ENCODE data around the gene PRKAR1B.
"Not testable (repeated sequence)": the region's sequence is repeated elsewhere in the genome, so short reads cannot be mapped to it uniquely, and the experiment has no call there.

Gene PRKAR1B

DNA sequence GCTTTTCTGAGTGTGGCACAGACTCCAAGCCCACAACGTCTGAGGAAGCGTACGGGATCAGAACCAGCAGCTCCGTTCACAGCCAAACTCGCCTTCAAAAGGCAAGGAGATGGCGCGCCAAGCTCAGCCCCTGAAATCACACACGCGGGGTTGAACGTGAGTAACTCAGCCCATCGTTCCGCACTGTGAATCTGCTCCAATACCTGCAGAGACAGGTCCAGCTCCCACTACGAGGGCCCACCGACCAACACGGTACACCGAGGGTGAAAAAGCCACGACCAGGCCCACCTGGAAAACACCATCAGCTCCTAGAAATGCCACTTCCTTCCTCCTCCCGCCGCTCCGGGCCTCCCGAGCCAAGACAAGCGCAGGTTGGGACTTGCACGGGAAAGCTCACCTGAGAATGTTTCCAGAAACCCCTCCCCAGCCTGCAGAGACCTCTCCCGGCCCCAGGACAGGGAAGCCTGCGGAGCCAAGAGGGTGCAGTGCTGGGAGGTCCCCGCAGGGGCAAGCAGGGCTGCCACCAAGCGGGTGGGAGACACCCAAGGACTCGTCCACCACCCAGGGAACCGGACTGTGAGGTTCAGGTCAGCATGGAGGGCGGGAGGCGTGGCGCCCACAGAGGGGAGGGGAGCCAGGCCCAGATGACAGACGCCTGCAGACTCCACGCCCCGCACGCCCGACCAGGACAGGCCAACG, 113.5 kb downstream of the PRKAR1B start:
- Histone ChIP-seq H3K4me3 (ENCODE audit: low read depth, low read length) (no peak overlapping the region), H3K27me3 (ENCODE audit: control insufficient read depth, insufficient read depth, low read length) (no peaks in the 10 kb centered on the region), H3K4me1 (ENCODE audit: control insufficient read depth, insufficient read depth, low read length) (peaks cover 10% of the 10 kb centered on the region), H3K9me3 (ENCODE audit: control insufficient read depth, insufficient read depth, low read depth, low read length) (no peaks in the 10 kb centered on the region), H3K9ac (ENCODE audit: low read length) (no peak overlapping the region), H3K27ac (ENCODE audit: low read depth, low read length) (no peak overlapping the region), H3K36me3 (ENCODE audit: control insufficient read depth, insufficient read depth, low read length) (no peaks in the 10 kb centered on the region)

- peaks cover 10% of the 10 kb centered on the region for H3K4me1 ChIP-seq (ENCODE audit: control insufficient read depth, insufficient read depth, low read length)
- not testable (repeated sequence) for H3K36me3 ChIP-seq (ENCODE audit: control insufficient read depth, insufficient read depth, low read length); H3K9ac ChIP-seq (ENCODE audit: low read length); H3K9me3 ChIP-seq (ENCODE audit: control insufficient read depth, insufficient read depth, low read depth, low read length); H3K4me3 ChIP-seq (ENCODE audit: low read depth, low read length); H3K27me3 ChIP-seq (ENCODE audit: control insufficient read depth, insufficient read depth, low read length); H3K27ac ChIP-seq (ENCODE audit: low read depth, low read length)
Measured at GRCh38 chr7:611837-612236, 115.2 kb downstream of the PRKAR1B start.

DNA sequence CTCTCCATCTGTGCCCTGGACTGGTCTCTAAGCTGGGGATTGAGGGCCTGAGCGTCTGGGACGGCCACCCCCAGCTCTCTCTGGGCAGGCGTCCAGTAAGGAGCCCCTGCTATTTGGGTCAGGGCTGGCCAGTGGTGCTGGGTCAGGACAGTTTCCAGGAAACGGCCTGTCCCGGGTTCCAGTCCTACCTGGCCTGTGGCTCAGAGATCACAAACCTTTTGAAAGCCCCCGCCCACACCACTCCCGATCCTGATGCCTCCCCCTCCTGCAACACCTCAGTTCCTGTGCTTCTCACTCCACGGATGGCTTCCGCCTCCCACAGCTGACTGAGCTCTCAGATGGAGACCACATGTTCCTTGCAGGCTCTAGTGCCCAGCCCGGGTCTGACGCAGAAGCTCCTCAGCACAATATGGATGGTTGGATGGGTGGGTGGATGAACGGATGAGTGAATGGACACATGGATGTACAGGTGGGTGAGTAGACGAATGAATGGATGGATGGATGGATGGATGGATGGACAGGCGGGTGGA, 115.7 kb downstream of the PRKAR1B start:
- Histone ChIP-seq H3K27ac (ENCODE audit: low read depth, low read length) (no peak overlapping the region), H3K36me3 (ENCODE audit: control insufficient read depth, insufficient read depth, low read length) (no peaks in the 10 kb centered on the region), H3K9me3 (ENCODE audit: control insufficient read depth, insufficient read depth, low read depth, low read length) (no peaks in the 10 kb centered on the region), H3K9ac (ENCODE audit: low read length) (no peak overlapping the region), H3K4me1 (ENCODE audit: control insufficient read depth, insufficient read depth, low read length) (peaks cover 10% of the 10 kb centered on the region), H3K27me3 (ENCODE audit: control insufficient read depth, insufficient read depth, low read length) (no peaks in the 10 kb centered on the region), H3K4me3 (ENCODE audit: low read depth, low read length) (no peak overlapping the region)

- H3K9me3 ChIP-seq (ENCODE audit: control insufficient read depth, insufficient read depth, low read depth, low read length) = no peaks in the 10 kb centered on the region
- peaks cover 15% of the 10 kb centered on the region for H3K4me1 ChIP-seq (ENCODE audit: control insufficient read depth, insufficient read depth, low read length)
- no peak overlapping the region for H3K27ac ChIP-seq (ENCODE audit: low read depth, low read length)
- no peak overlapping the region for H3K9ac ChIP-seq (ENCODE audit: low read length)
- H3K36me3 ChIP-seq (ENCODE audit: control insufficient read depth, insufficient read depth, low read length) = peaks cover 4% of the 10 kb centered on the region; the same call in 1 of the 2 replicates
- no peak overlapping the region for H3K4me3 ChIP-seq (ENCODE audit: low read depth, low read length)
- H3K27me3 ChIP-seq (ENCODE audit: control insufficient read depth, insufficient read depth, low read length) = no peaks in the 10 kb centered on the region
Measured at GRCh38 chr7:610531-611280, 116.4 kb downstream of the PRKAR1B start.

DNA sequence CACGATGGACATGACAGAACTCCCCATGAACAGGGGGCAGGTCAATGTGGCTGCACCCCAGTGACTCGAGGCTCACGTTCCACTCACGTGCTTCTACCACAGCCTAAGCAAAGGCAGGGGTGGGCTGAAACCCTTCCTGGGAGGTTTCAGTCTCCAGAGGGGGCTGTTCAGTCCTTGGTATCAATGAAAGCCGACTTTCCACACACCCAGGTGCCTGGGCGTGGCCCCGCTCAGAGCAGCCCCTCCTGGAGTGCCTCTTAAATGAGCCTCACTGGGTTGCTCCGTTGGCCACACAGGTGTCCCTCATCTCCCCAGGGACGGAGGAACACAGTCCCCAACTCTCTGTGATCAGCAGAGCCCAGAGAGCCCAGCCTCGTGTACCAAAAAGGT, 116.9 kb downstream of the PRKAR1B start:
- Histone ChIP-seq H3K9ac (ENCODE audit: low read length) (no peak overlapping the region), H3K4me3 (ENCODE audit: low read depth, low read length) (no peak overlapping the region), H3K27me3 (ENCODE audit: control insufficient read depth, insufficient read depth, low read length) (no peaks in the 10 kb centered on the region), H3K27ac (ENCODE audit: low read depth, low read length) (no peak overlapping the region), H3K36me3 (ENCODE audit: control insufficient read depth, insufficient read depth, low read length) (peaks cover 4% of the 10 kb centered on the region; the same call in 1 of the 2 replicates), H3K9me3 (ENCODE audit: control insufficient read depth, insufficient read depth, low read depth, low read length) (no peaks in the 10 kb centered on the region), H3K4me1 (ENCODE audit: control insufficient read depth, insufficient read depth, low read length) (peaks cover 21% of the 10 kb centered on the region)

- peaks cover 28% of the 10 kb centered on the region for H3K4me1 ChIP-seq (ENCODE audit: control insufficient read depth, insufficient read depth, low read length)
- H3K27me3 ChIP-seq (ENCODE audit: control insufficient read depth, insufficient read depth, low read length) = no peaks in the 10 kb centered on the region
- H3K4me3 ChIP-seq (ENCODE audit: low read depth, low read length) = no peak overlapping the region
- no peaks in the 10 kb centered on the region for H3K9me3 ChIP-seq (ENCODE audit: control insufficient read depth, insufficient read depth, low read depth, low read length)
- no peak overlapping the region for H3K27ac ChIP-seq (ENCODE audit: low read depth, low read length)
- H3K36me3 ChIP-seq (ENCODE audit: control insufficient read depth, insufficient read depth, low read length) = peaks cover 4% of the 10 kb centered on the region; the same call in 1 of the 2 replicates
- no peak overlapping the region for H3K9ac ChIP-seq (ENCODE audit: low read length)
Measured at GRCh38 chr7:609365-609764, 117.7 kb downstream of the PRKAR1B start.

DNA sequence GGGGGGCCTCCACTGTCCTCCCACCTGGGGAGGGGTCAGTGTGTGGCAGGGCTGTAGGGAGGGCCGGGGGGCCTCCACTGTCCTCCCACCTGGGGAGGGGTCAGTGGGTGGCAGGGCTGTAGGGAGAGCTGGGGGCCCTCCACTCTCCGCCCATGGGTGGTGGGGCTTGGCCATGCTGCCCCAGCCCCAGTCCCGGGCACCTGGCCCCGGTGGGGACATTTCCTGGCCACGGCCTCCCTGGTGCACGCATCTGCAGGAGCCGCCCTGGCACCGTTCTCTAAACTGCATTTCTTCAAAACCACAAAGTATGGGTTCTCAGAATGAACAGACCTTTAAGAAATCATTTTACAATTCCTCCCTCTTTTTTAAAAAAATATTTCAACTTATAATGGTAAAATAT, 118.1 kb downstream of the PRKAR1B start:
- no peaks in the 10 kb centered on the region for H3K9me3 ChIP-seq (ENCODE audit: control insufficient read depth, insufficient read depth, low read depth, low read length)
- no peaks in the 10 kb centered on the region for H3K27me3 ChIP-seq (ENCODE audit: control insufficient read depth, insufficient read depth, low read length)
- H3K9ac ChIP-seq (ENCODE audit: low read length) = no peak overlapping the region
- H3K4me1 ChIP-seq (ENCODE audit: control insufficient read depth, insufficient read depth, low read length) = peaks cover 32% of the 10 kb centered on the region
- H3K36me3 ChIP-seq (ENCODE audit: control insufficient read depth, insufficient read depth, low read length) = peaks cover 4% of the 10 kb centered on the region; the same call in 1 of the 2 replicates
- no peak overlapping the region for H3K4me3 ChIP-seq (ENCODE audit: low read depth, low read length)
- H3K27ac ChIP-seq (ENCODE audit: low read depth, low read length) = no peak overlapping the region

GRCh38 chr7:608361-608760, 118.7 kb downstream of the PRKAR1B start:
- Histone ChIP-seq H3K27me3 (ENCODE audit: control insufficient read depth, insufficient read depth, low read length) (no peaks in the 10 kb centered on the region), H3K27ac (ENCODE audit: low read depth, low read length) (no peak overlapping the region), H3K9ac (ENCODE audit: low read length) (no peak overlapping the region), H3K4me1 (ENCODE audit: control insufficient read depth, insufficient read depth, low read length) (peaks cover 35% of the 10 kb centered on the region), H3K9me3 (ENCODE audit: control insufficient read depth, insufficient read depth, low read depth, low read length) (no peaks in the 10 kb centered on the region), H3K36me3 (ENCODE audit: control insufficient read depth, insufficient read depth, low read length) (peaks cover 4% of the 10 kb centered on the region; the same call in 1 of the 2 replicates), H3K4me3 (ENCODE audit: low read depth, low read length) (no peak overlapping the region)

DNA sequence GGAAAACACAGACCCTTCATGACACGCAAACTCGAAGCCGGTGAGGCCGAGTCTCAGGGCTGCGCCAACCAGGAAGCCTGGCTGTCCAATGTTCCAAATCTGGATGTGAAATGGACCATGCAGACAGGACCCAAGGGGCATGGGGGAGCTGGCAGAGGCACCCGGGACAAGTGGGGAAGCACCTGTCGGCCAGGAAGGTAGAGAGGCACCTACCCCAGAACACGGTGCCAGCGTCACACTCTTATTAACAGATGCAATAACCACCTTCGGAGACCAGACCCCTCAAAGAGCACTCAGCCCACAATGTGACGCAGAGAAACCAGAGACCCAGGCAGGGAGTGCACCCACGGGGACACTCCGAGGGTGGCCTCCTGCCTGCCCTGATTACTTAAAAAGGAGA, 119.1 kb downstream of the PRKAR1B start:
- no peak overlapping the region for H3K4me3 ChIP-seq (ENCODE audit: low read depth, low read length)
- H3K9me3 ChIP-seq (ENCODE audit: control insufficient read depth, insufficient read depth, low read depth, low read length) = no peaks in the 10 kb centered on the region
- no peak overlapping the region for H3K9ac ChIP-seq (ENCODE audit: low read length)
- no peak overlapping the region for H3K27ac ChIP-seq (ENCODE audit: low read depth, low read length)
- peaks cover 35% of the 10 kb centered on the region for H3K4me1 ChIP-seq (ENCODE audit: control insufficient read depth, insufficient read depth, low read length)
- peaks cover 4% of the 10 kb centered on the region; the same call in 1 of the 2 replicates for H3K36me3 ChIP-seq (ENCODE audit: control insufficient read depth, insufficient read depth, low read length)
- no peaks in the 10 kb centered on the region for H3K27me3 ChIP-seq (ENCODE audit: control insufficient read depth, insufficient read depth, low read length)

GRCh38 chr7:605661-606450, 121.2 kb downstream of the PRKAR1B start:
- Histone ChIP-seq H3K9ac (ENCODE audit: low read length) (no peak overlapping the region), H3K9me3 (ENCODE audit: control insufficient read depth, insufficient read depth, low read depth, low read length) (no peaks in the 10 kb centered on the region), H3K4me3 (ENCODE audit: low read depth, low read length) (no peak overlapping the region), H3K4me1 (ENCODE audit: control insufficient read depth, insufficient read depth, low read length) (peaks cover 46% of the 10 kb centered on the region), H3K27me3 (ENCODE audit: control insufficient read depth, insufficient read depth, low read length) (no peaks in the 10 kb centered on the region), H3K36me3 (ENCODE audit: control insufficient read depth, insufficient read depth, low read length) (peaks cover 4% of the 10 kb centered on the region; the same call in 1 of the 2 replicates), H3K27ac (ENCODE audit: low read depth, low read length) (no peak overlapping the region)

Data from HUES6 (cell line).